NOMO-1 treated with dmso at 0.1 percent for 144 hours (cell line): Measurements from ENCODE around the gene CHCHD6.
"Not testable (repeated sequence)": the region's sequence is repeated elsewhere in the genome, so short reads cannot be mapped to it uniquely, and the experiment has no call there.

Experiments
- DNase-seq: peaks from one replicate; lab custom pipeline; 2025; ENCODE audit not compliant: unreplicated experiment; lab: John Stamatoyannopoulos, UW

CHCHD6 gene

GRCh38 chr3:126765187-126766069, 61.4 kb downstream of the CHCHD6 start:
- DNase-seq, result no peak

GRCh38 chr3:126766653-126767052, 62.6 kb downstream of the CHCHD6 start:
- no peak for DNase-seq

GRCh38 chr3:126768903-126769302, 64.9 kb downstream of the CHCHD6 start:
- no peak for DNase-seq

- no peak for DNase-seq
Observed at GRCh38 chr3:126770096-126770495, 66.1 kb downstream of the CHCHD6 start.

- no peak for DNase-seq
Observed at GRCh38 chr3:126773167-126773566, 69.1 kb downstream of the CHCHD6 start.

- DNase-seq, result no peak
Observed at GRCh38 chr3:126773783-126774182, 69.7 kb downstream of the CHCHD6 start.

- no peak for DNase-seq
Observed at GRCh38 chr3:126777366-126777765, 73.3 kb downstream of the CHCHD6 start.

- DNase-seq, result no peak
Observed at GRCh38 chr3:126780666-126781065, 76.6 kb downstream of the CHCHD6 start.

GRCh38 chr3:126781406-126781805, 77.4 kb downstream of the CHCHD6 start:
- DNase-seq, result no peak

- no peak for DNase-seq
Observed at GRCh38 chr3:126781889-126782491, 78.0 kb downstream of the CHCHD6 start.

- no peak for DNase-seq
Observed at GRCh38 chr3:126782536-126782935, 78.5 kb downstream of the CHCHD6 start.

- no peak for DNase-seq
Observed at GRCh38 chr3:126784254-126784653, 80.2 kb downstream of the CHCHD6 start.

- not testable (repeated sequence) for DNase-seq
Observed at GRCh38 chr3:126791320-126791719, 87.3 kb downstream of the CHCHD6 start.

- no peak for DNase-seq
Observed at GRCh38 chr3:126792998-126793397, 89.0 kb downstream of the CHCHD6 start.

- no peak for DNase-seq
Observed at GRCh38 chr3:126797563-126797962, 93.5 kb downstream of the CHCHD6 start.

- no peak for DNase-seq
Observed at GRCh38 chr3:126798521-126798920, 94.5 kb downstream of the CHCHD6 start.

GRCh38 chr3:126799099-126799498, 95.1 kb downstream of the CHCHD6 start:
- no peak for DNase-seq

- DNase-seq, result not testable (repeated sequence)
Observed at GRCh38 chr3:126801312-126801711, 97.3 kb downstream of the CHCHD6 start.

- DNase-seq, result no peak
Observed at GRCh38 chr3:126807795-126808194, 103.8 kb downstream of the CHCHD6 start.

GRCh38 chr3:126811530-126811929, 107.5 kb downstream of the CHCHD6 start:
- no peak for DNase-seq

GRCh38 chr3:126816298-126816697, 112.3 kb downstream of the CHCHD6 start:
- no peak for DNase-seq

GRCh38 chr3:126816986-126817777, 113.1 kb downstream of the CHCHD6 start:
- DNase-seq, result no peak
